RWPE2 (cell line): Measurements from ENCODE around the gene ETV1.

Experiments used
- ATAC-seq: fragments of 200-7000 bp; cut with Tn5 transposase; 3 replicates; pipeline ENCODE4 v1.9.1; 2021; ENCODE audit warnings: low read depth
- DNase-seq: peaks from one replicate; pipeline ENCODE4 v3.0.0-alpha.2; 2020; ENCODE audit warnings: low spot score
- H3K27ac ChIP-seq: fragments of 450-650 bp; 2 replicates; pipeline ENCODE4 v1.5.1; 2017; ENCODE audit warnings: mild to moderate bottlenecking; ENCODE audit not compliant: poor library complexity, severe bottlenecking
- H3K27me3 ChIP-seq: fragments of 250-450 bp; sonication (Bioruptor Pico); 2 replicates; pipeline ENCODE4 v1.5.1; 2021; ENCODE audit warnings: mild to moderate bottlenecking, moderate library complexity; ENCODE audit not compliant: insufficient read depth, poor library complexity, severe bottlenecking
- H3K36me3 ChIP-seq: fragments of 250-450 bp; sonication (Bioruptor Pico); 2 replicates; pipeline ENCODE4 v1.5.1; 2020; ENCODE audit warnings: low read depth, mild to moderate bottlenecking, moderate library complexity
- H3K4me1 ChIP-seq: fragments of 250-450 bp; sonication (Bioruptor Pico); 2 replicates; pipeline ENCODE4 v1.5.1; 2021; ENCODE audit warnings: mild to moderate bottlenecking, moderate library complexity; ENCODE audit not compliant: insufficient read depth, poor library complexity, severe bottlenecking
- H3K4me3 ChIP-seq: fragments of 250-450 bp; sonication (Bioruptor Pico); 2 replicates; pipeline ENCODE4 v1.5.1; 2021; ENCODE audit warnings: mild to moderate bottlenecking, moderate library complexity; ENCODE audit not compliant: severe bottlenecking
- H3K9me3 ChIP-seq: fragments of 250-450 bp; sonication (Bioruptor Pico); 2 replicates; pipeline ENCODE4 v1.5.1; 2021; ENCODE audit warnings: mild to moderate bottlenecking, moderate library complexity; ENCODE audit not compliant: severe bottlenecking
- CTCF ChIP-seq: fragments of 450-650 bp; IDR thresholded peaks from one replicate; pipeline ENCODE4 v1.5.1; 2017; ENCODE audit warnings: mild to moderate bottlenecking, moderate library complexity; ENCODE audit not compliant: poor library complexity, severe bottlenecking

Gene ETV1

GRCh38 chr7:13875496-13876074 lies 113.9 kb downstream of the ETV1 start:
- DNase-seq (no peak), ATAC-seq (no peak)
- Histone ChIP-seq H3K4me3 (no peak overlapping the region), H3K4me1 (peaks cover 11% of the 10 kb centered on the region), H3K27ac (no peak overlapping the region), H3K36me3 (no peaks in the 10 kb centered on the region), H3K9me3 (no peaks in the 10 kb centered on the region), H3K27me3 (no peaks in the 10 kb centered on the region)
- TF ChIP-seq CTCF, result no peak

GRCh38 chr7:13874783-13875182 lies 114.7 kb downstream of the ETV1 start:
- no peak for TF ChIP-seq CTCF
- ATAC-seq (no peak), DNase-seq (no peak)
- no peaks in the 10 kb centered on the region for H3K27me3 ChIP-seq
- no peak overlapping the region for H3K4me3 ChIP-seq
- H3K27ac ChIP-seq, result no peak overlapping the region
- H3K36me3 ChIP-seq, result no peaks in the 10 kb centered on the region
- no peaks in the 10 kb centered on the region for H3K9me3 ChIP-seq
- peaks cover 3% of the 10 kb centered on the region for H3K4me1 ChIP-seq

GRCh38 chr7:13872709-13873108 lies 116.8 kb downstream of the ETV1 start:
- no peaks in the 10 kb centered on the region for H3K27me3 ChIP-seq
- TF ChIP-seq CTCF, result no peak
- no peaks in the 10 kb centered on the region for H3K4me1 ChIP-seq

GRCh38 chr7:13871008-13871407 lies 118.5 kb downstream of the ETV1 start:
- H3K9me3 ChIP-seq, result no peaks in the 10 kb centered on the region
- H3K27me3 ChIP-seq, result no peaks in the 10 kb centered on the region
- no peak for ATAC-seq
- H3K27ac ChIP-seq, result no peak overlapping the region
- DNase-seq, result no peak
- no peaks in the 10 kb centered on the region for H3K36me3 ChIP-seq
- no peak for TF ChIP-seq CTCF
- no peak overlapping the region for H3K4me3 ChIP-seq
- no peaks in the 10 kb centered on the region for H3K4me1 ChIP-seq

More at GRCh38 chr7:13872709-13873108, 116.8 kb downstream of the ETV1 start:
- H3K36me3 ChIP-seq, result no peaks in the 10 kb centered on the region
- H3K9me3 ChIP-seq, result no peaks in the 10 kb centered on the region
- no peak for ATAC-seq
- no peak for DNase-seq
- no peak overlapping the region for H3K27ac ChIP-seq
- H3K4me3 ChIP-seq, result no peak overlapping the region

GRCh38 chr7:13860734-13861133 lies 128.7 kb downstream of the ETV1 start:
- Histone ChIP-seq H3K27me3 (no peaks in the 10 kb centered on the region), H3K4me3 (no peak overlapping the region), H3K27ac (no peak overlapping the region), H3K36me3 (no peaks in the 10 kb centered on the region), H3K4me1 (no peaks in the 10 kb centered on the region), H3K9me3 (no peaks in the 10 kb centered on the region)
- DNase-seq, result no peak
- TF ChIP-seq CTCF, result no peak
- peak; percentile 36; the same call in 1 of the 3 replicates for ATAC-seq
